HEK293T (cell line): ENCODE measurements around the gene KRT14.
A peak's percentile ranks its signal among the peaks of the same experiment; 100 is the strongest.
"Not testable (repeated sequence)": the region's sequence is repeated elsewhere in the genome, so short reads cannot be mapped to it uniquely, and the experiment has no call there.

Experiments
- CTCF ChIA-PET: fragments of 350-600 bp; formaldehyde crosslinking; extraction: SDS; loops from one replicate; lab custom pipeline; 2021; ENCODE audit warnings: antibody characterized with exemption, inconsistent platforms; lab: Yijun Ruan, JAX
- POLR2A ChIA-PET: fragments of 350-600 bp; formaldehyde crosslinking; extraction: SDS; loops from one replicate; lab custom pipeline; 2020; ENCODE audit warnings: antibody characterized with exemption, inconsistent platforms; lab: Yijun Ruan, JAX
- DNase-seq: peaks from one replicate; pipeline ENCODE4 v3.0.0; 2012; ENCODE audit warnings: mixed read lengths; ENCODE audit errors: extremely low spot score
- ARNT ChIP-seq: fragments of 450-650 bp; IDR thresholded peaks from 2 replicates; pipeline ENCODE4 v1.6.1; 2017; ENCODE audit warnings: mild to moderate bottlenecking
- BHLHE40 ChIP-seq: fragments of 450-650 bp; IDR thresholded peaks from 2 replicates; pipeline ENCODE4 v1.6.1; 2016; ENCODE audit warnings: mild to moderate bottlenecking, moderate library complexity, borderline replicate concordance
- CTBP1 ChIP-seq: fragments of 450-650 bp; IDR thresholded peaks from 2 replicates; pipeline ENCODE4 v1.6.1; 2016; ENCODE audit warnings: borderline replicate concordance
- ELF4 ChIP-seq: fragments of 450-650 bp; IDR thresholded peaks from 2 replicates; pipeline ENCODE4 v1.6.1; 2017; ENCODE audit warnings: antibody characterized with exemption
- FOXA1 ChIP-seq: fragments of 450-650 bp; IDR thresholded peaks from 2 replicates; pipeline ENCODE4 v1.6.1; 2016; ENCODE audit warnings: mild to moderate bottlenecking
- FOXK2 ChIP-seq: fragments of 450-650 bp; IDR thresholded peaks from 2 replicates; pipeline ENCODE4 v1.6.1; 2016; ENCODE audit warnings: mild to moderate bottlenecking
- FOXM1 ChIP-seq: fragments of 450-650 bp; IDR thresholded peaks from 2 replicates; pipeline ENCODE4 v1.6.1; 2017; ENCODE audit warnings: mild to moderate bottlenecking, borderline replicate concordance
- HDGF ChIP-seq: fragments of 450-650 bp; IDR thresholded peaks from 2 replicates; pipeline ENCODE4 v1.6.1; 2017; ENCODE audit warnings: antibody characterized with exemption, borderline replicate concordance
- L3MBTL2 ChIP-seq: fragments of 450-650 bp; conservative IDR thresholded peaks from 2 replicates; pipeline ENCODE4 v1.6.1; 2016; ENCODE audit warnings: mild to moderate bottlenecking
- LEF1 ChIP-seq: fragments of 450-650 bp; IDR thresholded peaks from 2 replicates; pipeline ENCODE4 v1.6.1; 2017; ENCODE audit warnings: mild to moderate bottlenecking, borderline replicate concordance
- NFRKB ChIP-seq: fragments of 450-650 bp; IDR thresholded peaks from 2 replicates; pipeline ENCODE4 v1.6.1; 2016; ENCODE audit warnings: mild to moderate bottlenecking, moderate library complexity
- PKNOX1 ChIP-seq: fragments of 450-650 bp; IDR thresholded peaks from 2 replicates; pipeline ENCODE4 v1.6.1; 2016
- SP1 ChIP-seq: fragments of 450-650 bp; IDR thresholded peaks from 2 replicates; pipeline ENCODE4 v1.6.1; 2017
- SUZ12 ChIP-seq: fragments of 450-650 bp; IDR thresholded peaks from 2 replicates; pipeline ENCODE4 v1.6.1; 2016; ENCODE audit warnings: mild to moderate bottlenecking
- TARDBP ChIP-seq: fragments of 450-650 bp; IDR thresholded peaks from 2 replicates; pipeline ENCODE4 v1.6.1; 2016
- ZNF384 ChIP-seq: fragments of 450-650 bp; IDR thresholded peaks from 2 replicates; pipeline ENCODE4 v1.6.1; 2016

KRT14 gene

GRCh38 chr17:41546819-41547218 lies 39.9 kb downstream of the KRT14 start:
- DNase-seq = no peak
- TF ChIP-seq SP1 = no peak
- no peak for TF ChIP-seq NFRKB
- no peak for TF ChIP-seq CTBP1
- no peak for TF ChIP-seq PKNOX1
- no peak for TF ChIP-seq FOXK2
- TF ChIP-seq TARDBP = no peak
- TF ChIP-seq HDGF = no peak
- no peak for TF ChIP-seq SUZ12
- POLR2A ChIA-PET = no interaction called here
- CTCF ChIA-PET = interaction anchor here (1.3 kb wide), 1 partner anchor 101 kb away, joined by 7 read pairs; no protein-coding TSS in a partner anchor

GRCh38 chr17:41545829-41546410 lies 40.8 kb downstream of the KRT14 start:
- DNase-seq = no peak
- ChIA-PET CTCF (interaction anchor here (1.3 kb wide), 1 partner anchor 102 kb away, joined by 7 read pairs; no protein-coding TSS in a partner anchor), POLR2A (interaction anchor here (0.9 to 1.3 kb wide), 2 partner anchors 120 to 727 kb away, joined by 3 to 4 read pairs; no protein-coding TSS in a partner anchor)
- no peak for TF ChIP-seq HDGF
- TF ChIP-seq TARDBP = no peak
- no peak for TF ChIP-seq SP1
- no peak for TF ChIP-seq FOXA1
- no peak for TF ChIP-seq PKNOX1
- no peak for TF ChIP-seq SUZ12
- TF ChIP-seq BHLHE40 = no peak
- TF ChIP-seq FOXM1 = no peak
- no peak for TF ChIP-seq LEF1
- no peak for TF ChIP-seq NFRKB
- no peak for TF ChIP-seq ELF4
- no peak for TF ChIP-seq FOXK2
- TF ChIP-seq CTBP1 = no peak
- TF ChIP-seq ZNF384 = no peak
- TF ChIP-seq ARNT = no peak
- no peak for TF ChIP-seq L3MBTL2

- POLR2A ChIA-PET = interaction anchor here (0.8 to 1.3 kb wide), 3 partner anchors 12 to 726 kb away, joined by 3 to 4 read pairs (median 3); no protein-coding TSS in a partner anchor
- no peak for TF ChIP-seq TARDBP
- peak; percentile 62; the same call in 1 of the 2 replicates for TF ChIP-seq PKNOX1
- DNase-seq = no peak
- CTCF ChIA-PET = interaction anchor here (0.6 to 1.4 kb wide), 4 partner anchors 13 to 118 kb away, joined by 3 to 13 read pairs (median 4); no protein-coding TSS in a partner anchor
These were observed 41.8 kb downstream of the KRT14 start for GRCh38 chr17:41544935-41545334.

- CTCF ChIA-PET = interaction anchor here (0.6 to 1.4 kb wide), 4 partner anchors 13 to 118 kb away, joined by 3 to 13 read pairs (median 4); no protein-coding TSS in a partner anchor
- no peak for DNase-seq
- TF ChIP-seq HDGF = no peak
- TF ChIP-seq ARNT = no peak
- TF ChIP-seq LEF1 = no peak
- TF ChIP-seq CTBP1 = no peak
- TF ChIP-seq PKNOX1 = no peak
- no peak for TF ChIP-seq BHLHE40
- no peak for TF ChIP-seq SUZ12
- TF ChIP-seq FOXA1 = no peak
- no peak for TF ChIP-seq FOXM1
- no peak for TF ChIP-seq TARDBP
- no peak for TF ChIP-seq ZNF384
- no peak for TF ChIP-seq L3MBTL2
- TF ChIP-seq FOXK2 = no peak
- no peak for TF ChIP-seq SP1
- TF ChIP-seq NFRKB = no peak
- TF ChIP-seq ELF4 = no peak
- POLR2A ChIA-PET = interaction anchor here (0.8 to 1.3 kb wide), 2 partner anchors 12 to 726 kb away, joined by 3 to 4 read pairs; no protein-coding TSS in a partner anchor
These were observed 42.2 kb downstream of the KRT14 start for GRCh38 chr17:41544491-41544892.

- POLR2A ChIA-PET = interaction anchor here (1.1 kb wide), 1 partner anchor 8 kb away, joined by 3 read pairs; no protein-coding TSS in a partner anchor
- not testable (repeated sequence) for DNase-seq
- CTCF ChIA-PET = interaction anchor here (1.5 kb wide), 1 partner anchor 106 kb away, joined by 4 read pairs; no protein-coding TSS in a partner anchor
These were observed 43.9 kb downstream of the KRT14 start for GRCh38 chr17:41542786-41543185.

GRCh38 chr17:41542357-41542756 lies 44.3 kb downstream of the KRT14 start:
- POLR2A ChIA-PET = interaction anchor here (0.9 to 1.0 kb wide), 2 partner anchors 123 to 146 kb away, joined by 3 to 4 read pairs; partner anchors contain the start of gene EIF1
- TF ChIP-seq HDGF (no peak), ARNT (no peak), TARDBP (no peak), SP1 (no peak), BHLHE40 (no peak), CTBP1 (no peak), FOXA1 (no peak), ZNF384 (no peak), SUZ12 (no peak), FOXK2 (no peak), NFRKB (no peak), FOXM1 (no peak), ELF4 (no peak), PKNOX1 (no peak), L3MBTL2 (no peak), LEF1 (no peak)
- CTCF ChIA-PET = interaction anchor here (0.6 to 1.5 kb wide), 3 partner anchors 81 to 128 kb away, joined by 4 to 5 read pairs (median 5); no protein-coding TSS in a partner anchor
- no peak for DNase-seq
